Spleen (tissue), 11 donors: Measurements from ENCODE around the gene TRAF5. TPM values are rescaled to one million over a fixed set of nuclear protein-coding genes. Genes with fewer than 3 reads are reported as not detected.
"Not testable (repeated sequence)": the region's sequence is repeated elsewhere in the genome, so short reads cannot be mapped to it uniquely, and the experiment has no call there.

ENCODE experiments used
- DNase-seq: peaks from one replicate; pipeline ENCODE4 v3.0.0-alpha.2; 2020
- H3K27ac ChIP-seq, 8 donors: fragments of 200-600 bp; sonication (generic) in 7 of 8; 1 replicate in 4 of 8; 2 replicates in 4 of 8; pipeline versions ENCODE4 v1.5.0 to v1.8.0; 2016 to 2021; ENCODE audit warnings: inconsistent platforms in 4 of 8, mild to moderate bottlenecking in 4 of 8, moderate library complexity in 1 of 8
- H3K27me3 ChIP-seq, 7 donors: fragments of 200-600 bp; sonication (generic) in 6 of 7; replicated peaks in 1 of 7; 1 replicate in 4 of 7; 2 replicates in 3 of 7; pipeline versions ENCODE4 v1.5.0 to v1.8.0; 2016 to 2021; ENCODE audit warnings: inconsistent platforms in 3 of 7, mild to moderate bottlenecking in 1 of 7
- H3K36me3 ChIP-seq, 6 donors: fragments of 200-600 bp; sonication (generic) in 5 of 6; 1 replicate in 4 of 6; 2 replicates in 2 of 6; pipeline versions ENCODE4 v1.5.0 to v1.8.0; 2016 to 2021; ENCODE audit warnings: inconsistent platforms in 2 of 6
- H3K4me1 ChIP-seq, 6 donors: fragments of 200-600 bp; sonication (generic) in 5 of 6; 1 replicate in 3 of 6; 2 replicates in 3 of 6; pipeline versions ENCODE4 v1.5.0 to v1.8.0; 2016 to 2021; ENCODE audit warnings: inconsistent platforms in 3 of 6
- H3K4me3 ChIP-seq, 8 donors: fragments of 200-600 bp; sonication (generic) in 7 of 8; 1 replicate in 4 of 8; 2 replicates in 4 of 8; pipeline versions ENCODE4 v1.5.0 to v1.8.0; 2016 to 2021; ENCODE audit warnings: inconsistent platforms in 4 of 8, mild to moderate bottlenecking in 4 of 8, moderate library complexity in 2 of 8
- H3K9me3 ChIP-seq, 8 donors: fragments of 200-600 bp; sonication (generic) in 7 of 8; 1 replicate in 4 of 8; 2 replicates in 4 of 8; pipeline versions ENCODE4 v1.5.0 to v1.8.0; 2016 to 2021; ENCODE audit warnings: inconsistent platforms in 4 of 8
- POLR2A ChIP-seq, 3 donors: fragments of 450-650 bp; IDR thresholded peaks; one replicate each; pipeline ENCODE4 v1.5.1; 2017; ENCODE audit warnings: antibody characterized with exemption in 3 of 3, mild to moderate bottlenecking in 1 of 3
- POLR2AphosphoS5 ChIP-seq, 3 donors: sonication (generic); formaldehyde crosslinking; IDR thresholded peaks; one replicate each; pipeline ENCODE4 v1.5.1; 2017; ENCODE audit warnings: antibody characterized with exemption in 3 of 3
- WGBS, 5 donors: extraction: QIAGEN DNeasy Blood & Tissue Kit in 3 of 5; methylation state at CpG; one replicate each; pipeline versions ENCODE4 v1.1.5 to v1.1.7; 2013 to 2018; 5-methylcytosine and 5-hydroxymethylcytosine counted together
- intact Hi-C: fragments of 100-400 bp; cut with DNase I; formaldehyde crosslinking; loops from one replicate; pipeline ENCODE4 v1.15.0; 2023; ENCODE audit warnings: low total_unique reads
- polyA plus RNA-seq, 3 donors: library from polyadenylated mRNA; stranded (reverse); fragments of 200-250 nt; gene quantifications; one replicate each; pipeline ENCODE4 v1.2.1, GENCODE V29; 2013
- total RNA-seq, 7 donors: library from RNA; depleted of rRNA in 3 of 7; stranded (reverse); fragments of >200 nt in 3 of 7; fragmentation: NEBNext Ultra II Directional in 4 of 7; extraction: Animal tissue kit (Norgen Biotek cat#: 25700) in 4 of 7; gene quantifications; one replicate each; pipeline versions ENCODE4 v1.1.0 to v1.2.1, GENCODE V29; 2016 to 2021
- TF ChIP-seq, protein P1 (sequence below), 11 experiments: fragments of 200-600 bp in 7 of 11; fragments of 450-650 bp in 4 of 11; sonication (generic) in 4 of 11; IDR thresholded peaks in 8 of 11; conservative IDR thresholded peaks in 3 of 11; 1 replicate in 7 of 11; 2 replicates in 4 of 11; pipeline versions ENCODE4 v1.4.0 to v1.8.0; 2016 to 2021; ENCODE audit warnings: antibody characterized with exemption in 11 of 11, inconsistent platforms in 4 of 11, mild to moderate bottlenecking in 1 of 11
- donor health status: healthy with polysubstance abuse.
- donor health status: DM: no; HTN: no; CAD: no; lungs with moderate emphysema.
- donor health status: DM: no; HTN: no; CAD: no.
- donor health status: Bipolar disorder and iron deficiency.
- donor health status: healthy.
- donor health status: DM: no; HTN: no; CAD: no.
- donor health status: DM: yes; HTN: yes; CAD: no.

TRAF5 gene
- total and polyA plus RNA-seq, 10 donors = 34.9 to 69.6 (median 53.4) TPM

DNA sequence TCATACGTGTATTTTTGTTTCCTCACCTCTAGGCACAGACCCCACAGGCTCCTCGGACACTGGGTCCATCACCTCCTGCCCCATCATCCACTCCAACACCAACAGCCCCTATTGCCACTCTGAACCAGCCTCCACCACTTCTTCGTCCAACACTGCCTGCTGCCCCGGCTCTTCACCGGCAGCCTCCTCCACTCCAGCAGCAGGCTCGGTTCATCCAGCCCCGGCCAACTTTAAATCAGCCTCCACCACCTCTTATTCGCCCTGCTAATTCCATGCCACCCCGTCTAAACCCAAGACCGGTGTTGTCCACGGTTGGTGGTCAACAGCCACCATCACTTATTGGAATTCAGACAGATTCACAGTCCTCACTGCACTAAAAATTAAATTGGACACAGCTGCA is 13.2 kb upstream of the TRAF5 start:
- intact Hi-C loops = loop anchor here (10.0 kb wide), 1 partner anchor 49 kb away; no protein-coding TSS in a partner anchor
- WGBS, 5 donors = 95 to 98% (median 96%) methylated on average over 11 of the region's 11 CpGs
- peaks cover 0 to 8% (median 0%) of the 10 kb centered on the region in 6 donors for H3K4me1 ChIP-seq
- TF ChIP-seq POLR2A (IDR thresholded peaks at IDR 0.05) = no peak
- TF ChIP-seq POLR2AphosphoS5 (IDR thresholded peaks at IDR 0.05) = peak in 1 of 3 donors; percentile 37
- no peak overlapping the region for H3K27ac ChIP-seq
- H3K36me3 ChIP-seq = peaks cover 0 to 69% (median 30%) of the 10 kb centered on the region in 6 donors
- no peak overlapping the region for H3K4me3 ChIP-seq
- no peaks in the 10 kb centered on the region for H3K9me3 ChIP-seq
- DNase-seq = no peak
- H3K27me3 ChIP-seq = no peaks in the 10 kb centered on the region

DNA sequence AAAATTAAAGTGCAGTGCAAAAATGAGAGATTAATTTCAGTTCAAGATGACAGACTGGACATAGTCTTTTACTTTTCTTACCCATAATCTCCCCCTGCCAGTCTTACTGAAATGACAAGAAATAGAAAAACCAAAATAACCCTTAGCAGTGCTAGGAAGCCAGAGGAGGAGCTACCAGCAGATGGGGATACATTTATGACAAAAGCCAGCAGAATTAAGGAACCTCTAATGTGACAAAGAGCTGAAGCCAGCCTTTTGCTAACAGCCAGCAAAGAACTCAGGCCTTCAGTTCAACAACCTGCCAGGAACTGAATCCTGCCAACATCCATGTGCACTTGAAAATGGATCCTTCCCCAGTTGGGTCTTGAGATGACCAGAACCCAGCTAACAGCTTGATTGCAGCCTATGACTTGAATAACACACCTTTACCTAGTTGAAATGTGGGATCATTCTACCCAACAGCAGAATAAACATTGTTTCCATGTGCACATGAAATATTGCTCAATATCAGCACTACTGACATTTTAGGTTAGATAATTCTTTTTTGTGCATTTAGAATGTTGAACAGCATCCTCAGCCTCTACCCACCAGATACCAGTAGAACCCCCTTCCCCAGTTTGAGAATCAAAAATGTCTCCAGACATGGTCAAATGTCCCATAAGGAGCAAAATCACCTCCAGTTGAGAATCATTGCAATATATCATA is 7.9 kb upstream of the TRAF5 start:
- no peaks in the 10 kb centered on the region for H3K9me3 ChIP-seq
- no peak overlapping the region for H3K27ac ChIP-seq
- H3K36me3 ChIP-seq = peaks cover 0 to 39% (median 18%) of the 10 kb centered on the region in 6 donors
- H3K4me1 ChIP-seq = peaks cover 0 to 8% (median 4%) of the 10 kb centered on the region in 6 donors
- H3K27me3 ChIP-seq = no peaks in the 10 kb centered on the region
- no peak for DNase-seq
- intact Hi-C loops = loop anchor here (10.0 kb wide), 1 partner anchor 54 kb away; no protein-coding TSS in a partner anchor
- TF ChIP-seq POLR2AphosphoS5 (IDR thresholded peaks at IDR 0.05) = peak in 1 of 3 donors; percentile 10
- TF ChIP-seq, protein P1, sequence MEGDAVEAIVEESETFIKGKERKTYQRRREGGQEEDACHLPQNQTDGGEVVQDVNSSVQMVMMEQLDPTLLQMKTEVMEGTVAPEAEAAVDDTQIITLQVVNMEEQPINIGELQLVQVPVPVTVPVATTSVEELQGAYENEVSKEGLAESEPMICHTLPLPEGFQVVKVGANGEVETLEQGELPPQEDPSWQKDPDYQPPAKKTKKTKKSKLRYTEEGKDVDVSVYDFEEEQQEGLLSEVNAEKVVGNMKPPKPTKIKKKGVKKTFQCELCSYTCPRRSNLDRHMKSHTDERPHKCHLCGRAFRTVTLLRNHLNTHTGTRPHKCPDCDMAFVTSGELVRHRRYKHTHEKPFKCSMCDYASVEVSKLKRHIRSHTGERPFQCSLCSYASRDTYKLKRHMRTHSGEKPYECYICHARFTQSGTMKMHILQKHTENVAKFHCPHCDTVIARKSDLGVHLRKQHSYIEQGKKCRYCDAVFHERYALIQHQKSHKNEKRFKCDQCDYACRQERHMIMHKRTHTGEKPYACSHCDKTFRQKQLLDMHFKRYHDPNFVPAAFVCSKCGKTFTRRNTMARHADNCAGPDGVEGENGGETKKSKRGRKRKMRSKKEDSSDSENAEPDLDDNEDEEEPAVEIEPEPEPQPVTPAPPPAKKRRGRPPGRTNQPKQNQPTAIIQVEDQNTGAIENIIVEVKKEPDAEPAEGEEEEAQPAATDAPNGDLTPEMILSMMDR (IDR thresholded peaks at IDR 0.05 in 8 of 11, conservative IDR thresholded peaks at IDR 0.05 in 3 of 11) = no peak
- no peak overlapping the region for H3K4me3 ChIP-seq

GRCh38 chr1:211319892-211320291 is 6.7 kb upstream of the TRAF5 start:
- Histone ChIP-seq H3K36me3 (peaks cover 0 to 27% (median 6%) of the 10 kb centered on the region in 6 donors), H3K9me3 (no peaks in the 10 kb centered on the region), H3K27me3 (no peaks in the 10 kb centered on the region), H3K27ac (no peak overlapping the region), H3K4me1 (peaks cover 0 to 13% (median 5%) of the 10 kb centered on the region in 6 donors), H3K4me3 (no peak overlapping the region)
- TF ChIP-seq POLR2AphosphoS5 (IDR thresholded peaks at IDR 0.05) = no peak
- TF ChIP-seq POLR2A (IDR thresholded peaks at IDR 0.05) = no peak
- TF ChIP-seq, protein P1 (IDR thresholded peaks at IDR 0.05 in 8 of 11, conservative IDR thresholded peaks at IDR 0.05 in 3 of 11) = no peak
- intact Hi-C loops = loop anchor here (5.0 to 10.0 kb wide), 2 partner anchors 55 to 152 kb away; no protein-coding TSS in a partner anchor
- no peak for DNase-seq

DNA sequence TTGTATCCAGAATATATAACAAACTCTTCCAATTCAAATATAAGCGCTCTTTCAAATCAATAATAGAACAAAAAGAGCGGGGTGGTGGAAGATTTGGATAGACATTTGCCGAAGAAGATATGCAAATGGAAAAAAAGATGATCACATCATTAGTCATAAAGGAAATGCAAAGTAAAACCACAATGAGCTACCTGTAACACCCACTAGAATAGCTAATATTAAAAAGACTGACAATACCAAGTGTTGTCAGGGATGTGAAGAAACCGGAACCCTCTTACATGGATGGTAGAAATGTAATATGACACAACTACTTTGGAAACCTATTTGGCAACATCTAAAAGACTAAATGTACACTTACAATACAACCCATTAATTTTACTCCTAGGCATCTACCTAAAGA is 5.7 kb upstream of the TRAF5 start:
- no peak overlapping the region for H3K4me3 ChIP-seq
- H3K36me3 ChIP-seq = peaks cover 0 to 16% (median 2%) of the 10 kb centered on the region in 6 donors
- H3K27me3 ChIP-seq = no peaks in the 10 kb centered on the region
- no peaks in the 10 kb centered on the region for H3K9me3 ChIP-seq
- peaks cover 7 to 24% (median 11%) of the 10 kb centered on the region in 6 donors for H3K4me1 ChIP-seq
- no peak for DNase-seq
- 59 to 85% (median 73%) methylated on average over 4 of the region's 4 CpGs for WGBS, 5 donors
- intact Hi-C loops = loop anchor here (5.0 kb wide), 1 partner anchor 151 kb away; no protein-coding TSS in a partner anchor
- no peak for TF ChIP-seq POLR2AphosphoS5 (IDR thresholded peaks at IDR 0.05)
- no peak for TF ChIP-seq POLR2A (IDR thresholded peaks at IDR 0.05)
- TF ChIP-seq, protein P1 (IDR thresholded peaks at IDR 0.05 in 8 of 11, conservative IDR thresholded peaks at IDR 0.05 in 3 of 11) = no peak
- no peak overlapping the region for H3K27ac ChIP-seq

GRCh38 chr1:211321646-211322045 is 5.0 kb upstream of the TRAF5 start:
- H3K36me3 ChIP-seq, H3K27me3 ChIP-seq, H3K9me3 ChIP-seq, DNase-seq, H3K4me3 ChIP-seq, H3K27ac ChIP-seq: not testable (repeated sequence)
- H3K4me1 ChIP-seq = peaks cover 10 to 29% (median 16%) of the 10 kb centered on the region in 6 donors
- WGBS, 5 donors = 91 to 97% (median 94%) methylated on average over 7 of the region's 7 CpGs
- intact Hi-C loops = loop anchor here (5.0 kb wide), 1 partner anchor 151 kb away; no protein-coding TSS in a partner anchor
